ENCODE measurements around the gene GRB10.

The GRB10 gene

GRCh38 chr7:50782375-50783208 lies at the start of gene GRB10:
TSS of gene GRB10 (minus strand) at chr7:50782896. CDS start at chr7:50732322, 50,574 bp downstream.
- peak within 1 kb of the TSS; percentile 25 for H3K4me3 ChIP-seq (ENCODE audit: low read depth, low read length)

GRCh38 chr7:50828801-50829200 lies 46.1 kb upstream of the GRB10 start:
- H3K4me3 ChIP-seq (ENCODE audit: low read depth, low read length) = no peak overlapping the region

- H3K4me3 ChIP-seq (ENCODE audit: low read depth, low read length) = no peak overlapping the region
These were observed 45.4 kb upstream of the GRB10 start for GRCh38 chr7:50828116-50828515.

- H3K4me3 ChIP-seq (ENCODE audit: low read depth, low read length) = no peak overlapping the region
These were observed 44.6 kb upstream of the GRB10 start for GRCh38 chr7:50827281-50827680.

DNA sequence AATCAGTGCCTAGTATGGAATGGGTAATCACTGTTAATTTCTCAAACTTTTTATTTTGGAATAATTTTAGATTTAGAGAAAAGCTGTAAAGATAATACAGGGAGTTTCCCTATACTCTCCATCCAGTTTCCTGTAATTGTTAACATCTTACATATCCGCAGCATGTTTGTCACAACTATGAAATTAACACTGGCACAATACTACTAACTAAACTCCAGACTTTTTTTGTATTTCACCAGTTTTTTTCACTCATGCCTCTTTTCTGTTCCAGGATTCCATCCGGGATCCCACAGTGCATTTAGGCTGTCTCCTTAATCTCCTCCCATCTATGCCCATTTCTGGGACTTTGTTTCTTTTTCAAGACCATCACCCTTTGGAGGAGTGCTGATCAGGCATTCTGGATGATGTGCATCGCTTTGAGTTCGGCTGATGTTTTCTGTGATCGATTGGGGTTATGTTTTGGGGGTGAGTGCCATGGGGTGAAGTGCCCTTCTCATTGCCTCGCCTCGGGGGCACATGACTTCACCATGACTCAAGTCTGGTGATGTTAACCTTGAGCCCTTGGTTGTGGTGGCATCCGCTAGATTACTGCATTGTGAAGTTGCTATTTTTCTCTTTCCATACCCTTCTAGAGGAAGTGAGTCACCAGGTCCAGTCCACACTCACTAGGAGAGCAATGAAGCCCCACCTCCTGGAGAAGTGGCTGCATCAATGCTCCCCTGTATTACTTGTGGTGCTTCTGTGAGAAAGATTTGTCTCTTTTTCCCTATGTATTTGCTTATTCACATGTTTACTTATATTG lies 43.9 kb upstream of the GRB10 start:
- no peak overlapping the region for H3K4me3 ChIP-seq (ENCODE audit: low read depth, low read length)

GRCh38 chr7:50825465-50825864 lies 42.8 kb upstream of the GRB10 start:
- H3K4me3 ChIP-seq (ENCODE audit: low read depth, low read length) = no peak overlapping the region

- H3K4me3 ChIP-seq (ENCODE audit: low read depth, low read length) = no peak overlapping the region
These were observed 42.2 kb upstream of the GRB10 start for GRCh38 chr7:50824882-50825281.

- H3K4me3 ChIP-seq (ENCODE audit: low read depth, low read length) = no peak overlapping the region
These were observed 40.0 kb upstream of the GRB10 start for GRCh38 chr7:50822706-50823105.

DNA sequence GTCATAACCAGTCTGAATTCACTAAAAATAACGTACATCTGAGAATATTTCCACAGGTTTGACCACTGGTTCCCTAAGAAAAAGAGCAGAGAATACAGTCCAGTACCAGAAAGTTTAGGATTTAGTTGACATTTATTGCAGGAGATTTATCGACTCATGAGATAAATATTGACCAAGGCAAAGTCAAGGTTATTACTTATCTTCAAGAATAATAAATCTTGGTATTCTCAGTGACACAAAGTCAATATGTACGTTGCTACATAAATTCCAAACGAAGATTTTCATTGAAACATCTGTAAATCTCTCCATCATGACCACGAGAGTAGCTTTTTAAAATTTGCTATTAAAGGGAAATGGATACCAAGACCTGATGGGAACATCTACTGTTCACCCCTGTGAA lies 39.4 kb upstream of the GRB10 start:
- H3K4me3 ChIP-seq (ENCODE audit: low read depth, low read length) = no peak overlapping the region

DNA sequence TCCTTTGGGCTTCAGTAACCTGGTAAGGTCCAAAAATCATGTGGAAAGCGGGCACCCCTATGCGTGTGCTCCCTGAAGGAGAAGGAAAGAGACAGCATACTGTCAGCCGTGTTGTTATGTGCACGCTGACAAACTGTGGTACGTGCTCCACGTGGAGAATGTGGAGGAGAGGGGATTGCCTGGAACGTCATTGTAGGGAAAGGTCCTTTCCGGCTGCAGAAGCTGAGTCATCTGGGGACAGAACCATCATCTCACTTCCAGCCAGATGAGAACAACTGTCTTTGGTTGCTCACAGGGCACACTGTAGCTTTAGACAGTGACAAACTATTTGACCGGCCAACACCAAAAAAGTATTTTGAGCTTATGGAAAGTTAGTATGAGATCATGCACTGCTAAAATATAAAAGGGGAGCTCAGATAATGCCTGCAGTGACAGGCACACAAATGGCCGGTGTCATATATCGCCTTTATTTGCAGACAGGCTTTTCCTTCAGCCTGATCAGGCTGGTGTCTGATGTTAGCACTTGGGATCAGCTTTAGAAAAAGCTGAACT lies 38.8 kb upstream of the GRB10 start:
- no peak overlapping the region for H3K4me3 ChIP-seq (ENCODE audit: low read depth, low read length)

GRCh38 chr7:50818324-50818723 lies 35.6 kb upstream of the GRB10 start:
- no peak overlapping the region for H3K4me3 ChIP-seq (ENCODE audit: low read depth, low read length)

- H3K4me3 ChIP-seq (ENCODE audit: low read depth, low read length) = no peak overlapping the region
These were observed 34.9 kb upstream of the GRB10 start for GRCh38 chr7:50817561-50817960.

DNA sequence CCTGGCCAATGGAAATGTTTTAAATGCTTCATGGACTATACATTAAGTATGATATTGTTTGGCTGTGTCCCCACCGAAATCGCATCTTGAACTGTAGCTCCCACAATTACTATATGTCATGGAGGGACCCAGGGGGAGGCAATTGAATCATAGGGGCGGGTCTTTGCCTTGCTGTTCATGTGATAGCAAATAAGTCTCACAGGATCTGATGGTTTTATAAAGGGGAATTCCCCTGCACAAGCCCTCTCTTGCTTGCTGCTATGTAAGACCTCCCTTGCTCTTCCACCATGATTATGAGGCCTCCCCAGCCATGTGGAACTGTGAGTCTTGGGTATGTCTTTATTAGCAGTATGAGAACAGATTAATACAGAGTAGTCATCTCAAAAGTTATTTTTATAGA lies 32.4 kb upstream of the GRB10 start:
- no peak overlapping the region for H3K4me3 ChIP-seq (ENCODE audit: low read depth, low read length)

DNA sequence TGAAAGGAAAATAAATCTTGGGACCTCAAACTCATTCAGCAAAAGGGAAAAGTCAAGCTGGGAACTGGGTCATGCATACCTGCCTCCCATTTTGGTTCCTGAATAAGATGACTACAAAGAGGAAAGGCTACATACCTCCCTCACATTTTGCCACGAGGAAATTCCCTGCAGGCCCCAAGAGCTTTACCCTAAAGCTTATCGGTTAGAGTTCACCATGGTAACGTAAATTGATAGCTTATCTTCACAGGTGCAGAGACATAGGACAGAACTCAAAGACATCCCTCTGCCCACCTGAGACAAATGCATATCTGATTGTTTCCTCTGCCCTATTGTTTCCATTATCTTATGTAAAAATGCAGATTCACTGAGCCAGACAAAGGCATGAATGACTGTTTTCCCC lies 31.5 kb upstream of the GRB10 start:
- no peak overlapping the region for H3K4me3 ChIP-seq (ENCODE audit: low read depth, low read length)

DNA sequence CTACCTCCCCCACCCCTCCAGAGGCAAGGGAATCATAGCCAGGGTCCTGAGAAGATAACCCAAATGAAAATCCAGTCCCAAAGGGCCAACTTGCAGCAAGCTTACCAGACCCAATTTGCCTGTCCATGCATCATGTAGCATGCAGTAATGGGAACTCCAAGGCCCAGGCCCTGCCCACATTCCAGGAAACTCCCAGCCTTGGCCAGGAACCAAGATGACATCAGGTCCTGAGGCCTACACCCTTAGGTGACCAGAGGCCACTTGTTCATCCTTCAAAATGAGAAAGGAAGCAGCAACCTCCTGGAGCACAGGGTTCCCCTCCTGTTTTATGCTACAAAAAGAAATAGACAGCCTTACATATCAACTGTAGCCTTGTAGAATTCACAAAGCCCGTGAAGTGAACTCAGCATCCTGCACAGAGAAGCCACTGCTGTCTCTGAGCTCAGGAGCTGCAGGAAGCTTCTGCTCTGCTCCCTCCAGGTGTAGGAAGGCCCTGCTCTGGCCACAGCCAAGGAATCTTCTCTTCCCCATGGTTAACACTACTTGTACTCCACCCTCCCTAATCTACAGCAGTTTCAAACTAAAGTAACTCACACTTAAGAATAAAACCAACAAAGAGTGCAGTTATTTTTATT lies 30.3 kb upstream of the GRB10 start:
- H3K4me3 ChIP-seq (ENCODE audit: low read depth, low read length) = no peak overlapping the region

DNA sequence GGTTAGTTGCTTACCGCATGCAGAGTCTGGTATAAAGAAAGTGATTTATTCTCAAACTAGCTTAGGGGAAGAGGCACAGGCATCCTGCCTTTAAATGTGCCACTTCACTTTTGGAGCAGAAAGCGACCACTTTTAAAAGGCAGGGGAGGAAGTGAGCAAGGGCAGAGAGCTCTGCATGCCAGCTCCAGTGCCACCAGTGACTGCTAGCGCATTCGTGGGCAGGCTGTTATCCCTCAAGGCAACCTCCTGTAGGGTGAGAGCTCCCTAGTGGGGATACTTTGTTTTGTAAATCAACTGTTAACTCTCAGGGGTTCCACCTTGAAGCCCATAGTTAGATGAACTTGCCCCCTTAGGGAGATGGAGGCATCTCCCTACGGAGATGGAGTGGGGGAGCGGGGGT lies 29.4 kb upstream of the GRB10 start:
- H3K4me3 ChIP-seq (ENCODE audit: low read depth, low read length) = no peak overlapping the region

- H3K4me3 ChIP-seq (ENCODE audit: low read depth, low read length) = no peak overlapping the region
These were observed 25.7 kb upstream of the GRB10 start for GRCh38 chr7:50808282-50808888.

DNA sequence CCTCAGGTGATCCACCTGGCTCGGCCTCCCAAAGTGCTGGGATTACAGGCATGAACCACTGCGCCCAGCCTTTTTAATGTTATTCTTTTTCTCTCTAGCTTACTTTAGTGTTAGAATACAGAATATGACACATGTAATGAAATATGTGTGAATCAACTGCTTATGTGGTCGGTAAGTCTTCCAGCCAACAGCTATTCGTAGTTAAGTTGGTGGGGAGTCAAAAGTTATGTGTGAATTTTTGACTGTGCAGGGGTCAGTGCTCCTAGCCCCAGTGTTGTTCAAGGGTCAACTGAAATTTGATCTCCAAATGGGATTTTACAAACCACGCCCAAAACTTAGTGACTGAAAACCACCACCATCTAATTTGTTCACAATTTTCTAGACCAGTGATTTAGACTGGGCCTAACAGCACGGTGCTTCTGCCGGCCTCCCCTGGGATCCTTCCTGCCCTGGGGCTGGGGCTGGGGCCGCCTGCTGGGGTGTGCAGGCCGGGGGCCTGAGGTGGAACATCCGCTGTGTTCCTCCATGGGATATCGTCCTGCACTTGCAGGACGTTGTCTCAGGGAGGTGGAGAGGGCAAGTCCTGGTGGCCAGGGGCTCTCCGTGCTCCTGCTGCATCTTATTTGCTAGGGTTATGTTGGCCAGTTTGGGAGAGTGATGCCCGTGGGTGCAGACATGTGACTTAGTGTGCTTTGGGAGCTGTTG lies 24.5 kb upstream of the GRB10 start:
- no peak overlapping the region for H3K4me3 ChIP-seq (ENCODE audit: low read depth, low read length)

GRCh38 chr7:50806143-50806542 lies 23.4 kb upstream of the GRB10 start:
- no peak overlapping the region for H3K4me3 ChIP-seq (ENCODE audit: low read depth, low read length)

- no peak overlapping the region for H3K4me3 ChIP-seq (ENCODE audit: low read depth, low read length)
These were observed 22.9 kb upstream of the GRB10 start for GRCh38 chr7:50805447-50806125.

Measured in iPS-11a (cell line).